ENCODE results near the gene GRM4. TPM values are rescaled to one million over a fixed set of nuclear protein-coding genes. Genes with fewer than 3 reads are reported as not detected.
"Not testable (repeated sequence)": the region's sequence is repeated elsewhere in the genome, so short reads cannot be mapped to it uniquely, and the experiment has no call there.

Gene GRM4
- total RNA-seq, 2 experiments from 2014 or later, result 0.05 TPM; not detected in 1

DNA sequence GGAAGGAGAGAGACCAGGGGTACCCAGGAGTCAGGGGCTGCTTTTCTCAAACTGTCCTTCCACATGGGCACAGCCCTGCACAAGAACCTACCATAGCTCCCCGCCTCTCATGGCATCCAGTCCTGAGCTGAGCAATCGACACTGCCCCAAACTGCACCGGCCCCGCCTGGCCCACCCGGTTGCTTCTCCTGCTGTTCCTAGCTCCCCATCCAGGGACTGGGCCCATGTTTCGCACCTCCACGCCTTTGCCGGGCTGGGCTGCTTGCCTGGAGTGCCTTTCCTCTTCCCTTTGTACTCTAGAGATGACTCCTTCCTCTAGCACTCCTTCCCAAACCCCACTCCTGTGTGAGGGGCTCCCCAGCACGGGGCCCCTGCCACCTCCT is 123.0 kb downstream of the GRM4 start:
- POLR2A ChIA-PET, result no interaction called here
- Mint-ChIP-seq H3K36me3 (no peaks in the 10 kb centered on the region), H3K4me1 (ENCODE audit: low read depth) (no peaks in the 10 kb centered on the region), H3K27me3 (peaks cover 3% of the 10 kb centered on the region), H3K27ac (no peak overlapping the region), H3K4me3 (no peak overlapping the region), H3K9me3 (no peaks in the 10 kb centered on the region)
- CTCF ChIA-PET, result no interaction called here
- intact Hi-C loops (cut with micrococcal nuclease), result no loop called here
- no peak for DNase-seq

DNA sequence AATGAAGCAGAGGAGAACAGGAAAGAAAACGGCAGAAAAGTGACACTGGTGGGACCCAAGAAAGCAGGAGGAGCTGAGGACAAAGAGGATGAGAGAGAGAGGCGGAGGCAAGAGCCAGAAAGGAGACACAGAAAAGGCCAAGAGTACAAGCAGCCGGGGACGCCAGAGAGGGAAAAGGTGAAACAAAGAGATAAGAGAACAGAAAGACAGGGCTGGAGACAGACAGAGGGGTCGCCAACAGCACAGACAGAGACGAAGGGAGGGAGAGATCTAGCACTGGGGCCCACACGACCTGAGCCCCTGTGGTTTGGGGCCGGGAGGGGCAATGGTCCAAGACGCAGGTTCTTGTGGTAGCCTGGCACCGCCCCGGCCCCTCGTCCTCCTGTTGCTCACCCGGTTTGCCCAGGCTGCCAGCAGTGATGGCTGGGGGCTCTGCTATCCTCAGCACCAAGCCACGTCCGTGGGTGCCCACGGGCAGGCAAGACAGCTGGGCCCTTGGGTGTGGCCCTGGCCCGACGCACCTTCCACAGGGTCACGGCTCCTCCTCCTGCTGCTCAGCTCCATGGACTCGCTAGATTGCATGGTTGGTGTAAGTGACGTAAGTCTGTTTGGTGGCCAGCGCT is 123.5 kb downstream of the GRM4 start:
- peaks cover 3% of the 10 kb centered on the region for H3K27me3 Mint-ChIP-seq
- no peaks in the 10 kb centered on the region for H3K9me3 Mint-ChIP-seq
- no peak overlapping the region for H3K27ac Mint-ChIP-seq
- no peaks in the 10 kb centered on the region for H3K4me1 Mint-ChIP-seq (ENCODE audit: low read depth)
- ChIA-PET POLR2A (no interaction called here), CTCF (no interaction called here)
- no peaks in the 10 kb centered on the region for H3K36me3 Mint-ChIP-seq
- DNase-seq, result no peak
- H3K4me3 Mint-ChIP-seq, result no peak overlapping the region
- intact Hi-C loops (cut with micrococcal nuclease), result no loop called here

DNA sequence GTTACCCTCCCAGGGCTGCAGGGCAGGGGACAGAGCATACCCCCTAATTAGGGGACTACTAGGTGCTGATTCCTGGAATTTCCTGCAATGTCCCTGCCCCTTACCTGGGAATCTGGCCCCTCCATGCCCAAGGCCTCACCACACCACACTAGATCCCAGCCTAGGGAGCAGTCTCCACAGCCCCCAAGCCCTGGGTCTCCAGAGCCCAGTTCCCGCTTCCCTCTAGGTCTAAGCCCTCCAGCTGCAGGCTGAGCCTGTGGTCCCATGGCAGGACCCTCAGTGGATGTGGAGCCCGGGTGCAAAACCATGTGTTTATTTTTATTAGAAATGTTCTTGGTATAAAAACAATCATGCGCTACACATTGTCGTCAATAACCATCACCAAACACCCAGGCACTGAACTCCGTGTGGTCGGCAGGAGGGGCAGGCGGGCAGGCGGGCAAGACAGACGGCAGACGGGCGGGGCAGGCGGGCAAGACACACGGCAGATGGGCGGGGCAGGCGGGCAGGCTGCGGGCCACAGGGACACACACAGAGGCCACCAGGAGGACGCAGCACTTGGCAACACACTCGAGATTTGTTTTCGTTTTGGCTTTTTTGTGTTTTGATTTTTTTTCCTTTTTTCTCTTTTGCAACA is 124.2 kb downstream of the GRM4 start:
- no peak overlapping the region for H3K4me3 Mint-ChIP-seq
- DNase-seq, result no peak
- no peaks in the 10 kb centered on the region for H3K4me1 Mint-ChIP-seq (ENCODE audit: low read depth)
- ChIA-PET CTCF (no interaction called here), POLR2A (no interaction called here)
- H3K36me3 Mint-ChIP-seq, result no peaks in the 10 kb centered on the region
- H3K27me3 Mint-ChIP-seq, result peaks cover 3% of the 10 kb centered on the region
- H3K9me3 Mint-ChIP-seq, result no peaks in the 10 kb centered on the region
- no peak overlapping the region for H3K27ac Mint-ChIP-seq
- intact Hi-C loops (cut with micrococcal nuclease), result no loop called here

DNA sequence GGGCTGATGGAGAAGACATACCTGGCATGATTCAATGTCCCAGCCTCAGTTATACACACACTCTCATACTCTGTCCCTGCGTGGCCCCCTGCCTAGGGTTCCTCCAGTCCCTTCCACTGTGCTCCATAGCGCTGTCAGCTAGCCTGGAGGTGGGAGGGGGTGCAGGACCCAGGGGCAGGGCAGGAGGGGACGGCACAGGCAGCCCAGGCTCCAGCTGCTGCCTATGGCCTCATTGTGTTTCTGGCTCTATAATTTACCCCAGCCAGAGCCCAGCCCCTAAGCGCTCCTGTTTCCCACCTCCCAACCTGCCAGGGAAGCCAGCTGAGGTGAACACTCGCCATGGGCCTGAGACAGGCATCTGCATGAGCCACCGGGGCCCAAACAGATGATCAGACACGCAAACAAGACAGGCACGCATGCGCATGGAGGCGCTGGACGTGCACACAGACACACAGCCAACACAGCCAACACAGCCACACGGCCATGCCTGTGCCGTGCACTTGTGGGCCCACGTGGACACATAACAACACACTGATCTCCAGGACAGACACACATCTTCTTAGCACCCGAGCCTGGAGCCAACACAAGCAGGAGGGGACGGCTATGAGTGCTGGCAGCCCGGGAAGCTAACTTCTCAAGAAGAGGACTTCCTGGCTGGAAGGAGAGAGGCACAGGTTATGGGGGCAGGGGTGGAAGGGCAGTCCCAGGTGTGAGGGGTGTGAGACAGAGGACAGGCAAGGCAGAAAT is 124.9 kb downstream of the GRM4 start:
- ChIA-PET CTCF (no interaction called here), POLR2A (no interaction called here)
- intact Hi-C loops (cut with micrococcal nuclease), result no loop called here
- no peak for DNase-seq
- Mint-ChIP-seq H3K27ac (no peak overlapping the region), H3K27me3 (peaks cover 3% of the 10 kb centered on the region), H3K4me3 (no peak overlapping the region), H3K9me3 (no peaks in the 10 kb centered on the region), H3K36me3 (no peaks in the 10 kb centered on the region), H3K4me1 (ENCODE audit: low read depth) (no peaks in the 10 kb centered on the region)

DNA sequence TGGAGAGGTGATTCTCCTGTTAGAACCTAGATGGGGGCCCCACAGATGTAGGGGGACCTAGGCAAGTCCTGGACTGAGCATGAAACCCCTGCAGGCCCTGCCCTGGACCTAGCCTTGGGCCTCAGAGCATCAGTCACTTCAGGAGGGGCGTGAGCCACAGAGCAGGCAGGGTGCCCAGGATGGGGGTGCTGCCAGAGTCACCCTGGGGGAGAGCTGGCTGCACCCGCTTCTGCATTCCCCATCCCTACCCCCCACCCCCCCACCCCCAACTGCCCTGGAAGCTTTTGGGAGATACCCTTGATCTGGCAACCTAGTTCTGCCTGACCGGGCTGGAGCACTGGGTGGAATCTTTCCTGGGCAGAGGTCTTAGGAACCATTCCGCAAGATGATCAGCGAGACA is 125.6 kb downstream of the GRM4 start:
- peaks cover 3% of the 10 kb centered on the region for H3K27me3 Mint-ChIP-seq
- no peaks in the 10 kb centered on the region for H3K4me1 Mint-ChIP-seq (ENCODE audit: low read depth)
- H3K9me3 Mint-ChIP-seq, result no peaks in the 10 kb centered on the region
- ChIA-PET CTCF (interaction anchor here (1.4 kb wide), 1 partner anchor 249 kb away, joined by 4 read pairs; no protein-coding TSS in a partner anchor), POLR2A (no interaction called here)
- no peak overlapping the region for H3K27ac Mint-ChIP-seq
- intact Hi-C loops (cut with micrococcal nuclease), result no loop called here
- no peak overlapping the region for H3K4me3 Mint-ChIP-seq
- no peaks in the 10 kb centered on the region for H3K36me3 Mint-ChIP-seq
- no peak for DNase-seq

DNA sequence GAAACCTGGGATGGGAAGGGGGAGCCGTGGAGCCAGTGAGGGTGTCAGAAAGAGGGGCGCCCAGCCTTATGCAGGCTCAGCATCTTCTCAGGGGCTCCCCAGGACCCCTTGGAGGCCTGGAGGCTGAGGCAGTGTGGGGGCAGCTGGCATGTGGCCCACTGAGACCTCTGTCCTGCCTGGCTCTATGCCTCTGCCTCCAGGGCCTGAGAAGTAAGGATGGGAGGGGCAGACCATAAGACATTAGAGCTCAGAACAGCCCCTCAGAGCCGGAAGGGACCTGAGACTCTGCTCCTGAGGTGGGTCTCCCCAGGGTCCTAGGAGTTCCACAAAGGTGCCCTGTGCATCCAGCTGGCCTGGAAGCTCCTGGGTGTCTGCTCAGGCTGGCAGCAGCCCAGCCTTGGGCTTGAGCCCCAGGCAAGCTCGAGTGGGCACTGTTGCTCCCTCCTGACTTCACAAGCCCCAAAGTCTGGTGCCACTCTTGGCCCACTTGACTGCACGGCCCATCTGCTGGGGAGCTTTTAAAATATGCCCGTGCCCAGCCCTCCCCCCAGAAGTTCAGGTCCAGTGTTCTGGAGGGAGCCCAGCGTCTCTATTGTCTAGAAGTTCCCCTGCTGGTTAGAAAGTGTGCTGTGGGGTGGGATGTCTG is 126.8 kb downstream of the GRM4 start:
- intact Hi-C loops (cut with micrococcal nuclease), result no loop called here
- Mint-ChIP-seq H3K27me3 (peaks cover 3% of the 10 kb centered on the region), H3K36me3 (no peaks in the 10 kb centered on the region), H3K4me3 (no peak overlapping the region), H3K9me3 (no peaks in the 10 kb centered on the region), H3K27ac (no peak overlapping the region), H3K4me1 (ENCODE audit: low read depth) (no peaks in the 10 kb centered on the region)
- ChIA-PET CTCF (interaction anchor here (1.0 to 1.9 kb wide), 3 partner anchors 9 to 248 kb away, joined by 3 to 6 read pairs (median 4); no protein-coding TSS in a partner anchor), POLR2A (no interaction called here)
- DNase-seq, result no peak

DNA sequence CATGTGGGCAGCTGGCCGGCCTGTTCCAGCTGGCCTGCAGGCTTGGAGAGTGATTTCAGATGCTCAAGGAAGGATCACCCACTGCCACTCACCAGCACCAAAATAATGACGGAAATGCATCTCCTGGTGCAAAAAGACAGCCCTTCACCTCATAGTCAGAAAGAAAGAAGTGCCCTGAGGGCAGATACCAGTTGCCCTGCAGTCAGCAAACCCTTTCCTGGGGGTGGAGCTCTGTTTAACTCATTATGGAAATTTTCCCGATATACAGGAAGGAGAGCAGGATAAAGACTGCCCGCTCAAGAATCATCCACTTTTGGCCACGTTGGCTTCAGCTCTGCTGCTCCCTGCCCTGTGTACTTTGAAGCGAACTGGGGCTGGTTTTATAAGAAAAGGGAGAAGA is 127.9 kb downstream of the GRM4 start:
- H3K4me3 Mint-ChIP-seq, result no peak overlapping the region
- intact Hi-C loops (cut with micrococcal nuclease), result no loop called here
- H3K4me1 Mint-ChIP-seq (ENCODE audit: low read depth), result no peaks in the 10 kb centered on the region
- ChIA-PET POLR2A (no interaction called here), CTCF (interaction anchor here (1.9 kb wide), 1 partner anchor 247 kb away, joined by 6 read pairs; no protein-coding TSS in a partner anchor)
- H3K9me3 Mint-ChIP-seq, result no peaks in the 10 kb centered on the region
- DNase-seq, result no peak
- no peak overlapping the region for H3K27ac Mint-ChIP-seq
- H3K27me3 Mint-ChIP-seq, result peaks cover 3% of the 10 kb centered on the region
- H3K36me3 Mint-ChIP-seq, result no peaks in the 10 kb centered on the region

DNA sequence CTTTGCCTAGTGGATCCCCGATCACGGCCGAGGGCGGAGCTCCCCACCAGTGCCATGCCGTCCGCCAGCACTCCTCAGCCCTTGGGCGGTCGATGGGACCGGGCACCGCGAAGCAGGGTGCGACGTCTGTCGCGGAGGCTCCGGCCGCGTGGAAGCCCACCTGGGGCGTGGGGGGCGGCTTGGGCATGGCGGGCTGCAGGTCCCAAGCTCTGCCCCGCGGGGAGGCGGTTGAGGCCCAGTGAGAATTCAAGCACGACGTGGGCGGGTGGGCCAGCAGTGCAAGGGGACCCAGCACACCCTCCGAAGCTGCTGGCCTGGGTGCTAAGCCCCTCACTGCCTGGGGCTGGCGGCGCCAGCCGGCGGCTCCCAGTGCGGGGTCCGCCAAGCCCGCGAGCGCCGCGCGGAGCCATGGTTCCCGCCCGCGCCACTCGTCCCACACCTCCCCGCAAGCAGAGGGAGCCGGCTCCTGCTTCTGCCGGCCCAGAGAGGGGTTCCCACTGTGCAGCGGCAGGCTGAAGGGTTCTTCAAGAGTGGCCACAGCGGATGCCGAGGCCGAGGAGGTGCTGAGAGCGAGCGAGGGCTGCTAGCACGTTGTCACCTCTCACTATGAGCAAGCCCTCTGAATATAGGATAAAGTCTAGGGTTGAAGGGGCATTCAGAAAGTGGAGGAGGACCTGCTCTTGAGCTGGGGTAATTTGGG is 128.6 kb downstream of the GRM4 start:
- no peak for DNase-seq
- ChIA-PET POLR2A (no interaction called here), CTCF (interaction anchor here (1.9 kb wide), 1 partner anchor 246 kb away, joined by 6 read pairs; no protein-coding TSS in a partner anchor)
- peaks cover 2% of the 10 kb centered on the region for H3K27me3 Mint-ChIP-seq
- H3K9me3 Mint-ChIP-seq, result no peaks in the 10 kb centered on the region
- no peak overlapping the region for H3K27ac Mint-ChIP-seq
- no peaks in the 10 kb centered on the region for H3K36me3 Mint-ChIP-seq
- intact Hi-C loops (cut with micrococcal nuclease), result no loop called here
- no peak overlapping the region for H3K4me3 Mint-ChIP-seq
- H3K4me1 Mint-ChIP-seq (ENCODE audit: low read depth), result no peaks in the 10 kb centered on the region

DNA sequence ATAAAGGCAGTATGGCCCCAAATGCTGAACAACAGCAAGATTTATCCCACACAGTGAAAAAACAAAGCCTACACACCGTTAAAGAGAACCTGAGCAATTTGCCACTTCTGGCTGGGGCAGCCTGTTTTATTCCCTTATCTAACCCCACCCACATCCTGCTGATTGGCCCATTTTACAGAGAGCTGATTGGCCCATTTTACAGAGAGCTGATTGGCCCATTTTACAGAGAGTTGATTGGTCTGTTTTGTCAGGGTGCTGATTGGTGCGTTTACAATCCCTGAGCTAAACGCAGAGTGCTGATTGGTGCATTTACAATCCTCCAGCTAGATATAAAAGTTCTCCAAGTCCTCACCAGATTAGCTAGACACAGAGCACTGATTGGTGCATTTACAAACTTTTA is 129.3 kb downstream of the GRM4 start:
- H3K9me3 Mint-ChIP-seq; intact Hi-C loops (cut with micrococcal nuclease): not testable (repeated sequence)
- CTCF ChIA-PET, result interaction anchor here (1.1 kb wide), 1 partner anchor 11 kb away, joined by 7 read pairs; no protein-coding TSS in a partner anchor

DNA sequence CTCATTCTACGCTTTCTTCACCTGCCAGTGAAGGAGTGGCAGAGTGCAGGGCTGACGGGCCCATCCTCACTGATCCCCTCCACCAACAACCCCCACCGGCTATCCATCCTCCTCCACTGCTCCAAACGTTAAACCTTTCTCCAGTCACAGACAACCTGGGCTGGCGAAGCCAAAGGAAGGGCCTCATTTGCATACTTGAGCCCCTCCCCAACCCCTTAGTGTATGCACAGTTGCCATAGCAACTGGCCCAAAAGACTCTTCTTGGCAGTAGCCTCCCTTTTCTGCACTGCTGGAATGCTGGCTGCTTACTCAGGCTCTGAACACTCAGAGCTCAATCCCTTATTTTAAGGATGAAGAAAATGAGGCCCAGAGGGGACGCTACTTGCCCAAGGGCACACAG is 130.3 kb downstream of the GRM4 start:
- ChIA-PET POLR2A (no interaction called here), CTCF (interaction anchor here (0.7 kb wide), 1 partner anchor 139 kb away, joined by 3 read pairs; no protein-coding TSS in a partner anchor)
- Mint-ChIP-seq H3K27ac (no peak overlapping the region), H3K4me3 (no peak overlapping the region), H3K36me3 (no peaks in the 10 kb centered on the region), H3K9me3 (no peaks in the 10 kb centered on the region), H3K4me1 (ENCODE audit: low read depth) (no peaks in the 10 kb centered on the region), H3K27me3 (no peaks in the 10 kb centered on the region)
- intact Hi-C loops (cut with micrococcal nuclease), result no loop called here
- no peak for DNase-seq

More for the DNA sequence above, 129.3 kb downstream of the GRM4 start:
- H3K27ac Mint-ChIP-seq; H3K36me3 Mint-ChIP-seq; H3K27me3 Mint-ChIP-seq; POLR2A ChIA-PET; H3K4me1 Mint-ChIP-seq (ENCODE audit: low read depth); H3K4me3 Mint-ChIP-seq; DNase-seq: not testable (repeated sequence)

DNA sequence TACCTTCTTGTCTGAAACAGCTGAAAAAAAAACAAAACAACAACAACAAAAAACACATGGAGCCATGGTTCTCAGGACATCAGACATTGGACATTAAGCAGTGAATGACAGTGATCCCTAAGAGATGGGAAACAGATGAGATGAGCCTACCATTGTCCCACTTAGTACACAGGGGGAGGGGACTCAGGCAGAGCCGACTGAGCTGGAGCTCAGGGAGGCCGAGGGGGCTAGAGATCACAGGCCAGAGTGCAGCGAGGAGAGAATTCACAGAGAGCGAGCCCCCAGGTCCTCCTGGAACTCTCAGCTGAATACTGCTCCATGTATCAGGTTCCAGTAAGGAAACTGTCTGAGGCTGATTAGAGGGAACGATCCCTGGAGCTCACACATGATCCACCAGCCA is 134.6 kb downstream of the GRM4 start:
- no peaks in the 10 kb centered on the region for H3K4me1 Mint-ChIP-seq (ENCODE audit: low read depth)
- no peaks in the 10 kb centered on the region for H3K36me3 Mint-ChIP-seq
- intact Hi-C loops (cut with micrococcal nuclease), result no loop called here
- H3K27ac Mint-ChIP-seq, result no peak overlapping the region
- ChIA-PET CTCF (interaction anchor here (1.0 to 2.2 kb wide), 2 partner anchors 17 to 249 kb away, joined by 3 to 6 read pairs; no protein-coding TSS in a partner anchor), POLR2A (no interaction called here)
- H3K4me3 Mint-ChIP-seq, result no peak overlapping the region
- peaks cover 5% of the 10 kb centered on the region for H3K27me3 Mint-ChIP-seq
- DNase-seq, result no peak
- H3K9me3 Mint-ChIP-seq, result no peaks in the 10 kb centered on the region
